KOPT-K1 (cell line): ENCODE measurements around the gene CNTNAP2.
"Not testable (repeated sequence)": the region's sequence is repeated elsewhere in the genome, so short reads cannot be mapped to it uniquely, and the experiment has no call there.

Experiments used
- H3K27ac ChIP-seq: fragments of 200-600 bp; sonication (generic); 2 replicates; pipeline ENCODE4 v1.5.1; 2016; ENCODE audit warnings: antibody characterized with exemption, mild to moderate bottlenecking, low read depth, low read length; ENCODE audit not compliant: poor library complexity, severe bottlenecking
- H3K36me3 ChIP-seq: fragments of 200-600 bp; sonication (generic); 2 replicates; pipeline ENCODE4 v1.5.1; 2017; ENCODE audit warnings: antibody characterized with exemption, mild to moderate bottlenecking, low read length, moderate library complexity; ENCODE audit not compliant: insufficient read depth
- H3K9me3 ChIP-seq: fragments of 200-600 bp; sonication (generic); 2 replicates; pipeline ENCODE4 v1.5.1; 2017; ENCODE audit warnings: antibody characterized with exemption, low read length, mild to moderate bottlenecking; ENCODE audit not compliant: insufficient read depth, poor library complexity, severe bottlenecking

The CNTNAP2 gene

DNA sequence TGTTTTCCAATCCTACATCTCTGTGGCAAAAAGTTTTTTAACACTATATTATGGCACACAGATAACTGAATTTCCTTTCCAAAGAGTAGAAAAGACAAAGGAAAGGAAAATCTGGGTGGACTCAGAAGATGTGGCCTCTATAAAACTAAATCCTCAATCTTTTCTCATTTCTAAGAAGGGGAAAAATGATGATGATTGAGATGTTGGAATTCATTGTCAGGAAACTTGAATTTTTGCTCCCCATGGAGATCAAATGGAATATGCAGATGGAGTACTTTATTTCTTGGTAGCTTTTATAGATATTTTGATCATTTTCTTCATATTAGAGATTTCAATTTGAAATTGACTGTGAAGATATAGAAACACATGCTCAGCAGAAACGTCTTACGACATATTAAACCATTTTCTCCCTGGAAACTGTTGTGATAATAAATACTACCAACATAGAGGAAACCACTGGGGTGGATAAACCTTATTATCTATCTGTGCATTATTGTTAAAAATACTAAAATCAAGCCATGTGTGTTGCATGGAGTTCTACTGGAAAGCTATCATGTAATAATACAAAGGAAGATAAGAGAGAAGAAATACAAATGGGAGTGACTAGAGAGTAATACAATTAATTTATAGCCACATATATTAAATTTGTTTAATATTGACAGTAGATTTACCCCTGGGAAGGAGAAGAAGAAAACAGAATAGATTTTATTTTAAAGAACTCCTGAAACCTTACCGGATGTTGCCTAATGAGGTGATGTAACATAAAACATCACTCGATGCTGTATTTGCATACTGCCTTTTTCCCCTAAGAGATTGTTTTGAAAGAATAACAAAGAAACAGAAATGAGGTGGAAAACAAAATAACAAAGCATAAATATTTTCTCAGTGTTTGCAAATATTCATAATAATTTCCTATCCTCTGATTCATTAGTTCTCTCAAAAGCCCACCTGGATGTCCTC lies 1542.7 kb downstream of the CNTNAP2 start:
- Histone ChIP-seq H3K36me3 (no peaks in the 10 kb centered on the region), H3K9me3 (no peaks in the 10 kb centered on the region), H3K27ac (no peak overlapping the region)

DNA sequence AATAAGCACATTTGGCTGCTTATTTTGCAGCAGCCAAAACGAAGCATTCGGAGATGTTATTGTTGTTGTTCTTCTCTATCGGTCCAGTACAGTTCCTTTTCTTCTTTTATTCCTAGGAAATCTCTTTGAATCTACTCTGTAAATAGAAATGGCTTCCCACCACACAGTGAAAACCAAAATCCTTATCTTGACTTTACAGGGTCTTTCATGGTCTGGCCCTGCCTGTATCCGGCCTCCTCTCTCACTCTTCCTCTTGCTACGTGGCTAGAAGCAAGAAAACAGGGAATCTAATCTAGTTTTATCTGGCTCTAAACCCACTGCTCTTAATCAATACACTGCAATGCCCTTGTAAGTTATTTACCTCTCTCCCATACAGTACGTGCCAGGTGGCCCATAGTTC lies 1547.9 kb downstream of the CNTNAP2 start:
- Histone ChIP-seq H3K36me3 (no peaks in the 10 kb centered on the region), H3K9me3 (no peaks in the 10 kb centered on the region), H3K27ac (no peak overlapping the region)

DNA sequence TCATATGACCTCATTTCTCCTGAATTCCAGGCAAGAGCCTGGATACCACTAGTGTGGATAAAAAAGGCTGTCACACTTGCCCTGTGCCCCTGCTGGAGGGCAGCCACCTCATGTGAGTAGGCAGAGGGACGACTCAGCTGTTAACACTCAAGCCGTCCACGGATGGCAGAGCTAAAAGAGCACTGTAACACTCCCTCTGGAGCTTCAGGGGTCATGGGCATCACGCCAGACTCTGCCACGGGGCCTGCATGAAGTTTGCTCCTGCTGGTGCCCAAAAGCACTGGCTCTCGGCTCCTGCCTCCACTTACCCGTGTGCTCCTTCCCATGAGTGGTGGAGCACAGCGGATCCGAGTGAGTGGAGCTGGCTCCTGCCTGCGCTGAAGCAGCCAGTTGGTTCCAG lies 1554.2 kb downstream of the CNTNAP2 start:
- H3K9me3 ChIP-seq, result no peaks in the 10 kb centered on the region
- H3K27ac ChIP-seq, result no peak overlapping the region
- H3K36me3 ChIP-seq, result no peaks in the 10 kb centered on the region

DNA sequence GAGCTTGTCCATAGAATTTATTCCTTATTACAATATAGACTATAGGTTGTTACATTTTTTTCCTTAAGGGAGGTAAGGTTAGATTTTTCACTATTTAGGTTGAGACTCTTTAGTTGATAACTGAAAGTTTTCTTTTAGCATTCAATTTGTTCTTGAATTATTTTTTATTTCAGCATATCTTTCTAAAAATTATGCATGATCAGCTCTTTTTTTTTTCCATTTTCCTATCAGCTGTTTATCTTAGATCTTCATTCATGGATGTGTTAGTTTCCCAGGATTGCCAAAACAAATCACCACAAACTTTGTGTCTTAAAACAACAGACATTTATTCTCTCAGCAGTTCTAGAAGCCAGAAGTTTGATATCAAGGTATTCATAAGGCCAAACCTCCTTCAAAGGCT lies 1558.1 kb downstream of the CNTNAP2 start:
- no peak overlapping the region for H3K27ac ChIP-seq
- H3K36me3 ChIP-seq, result no peaks in the 10 kb centered on the region

DNA sequence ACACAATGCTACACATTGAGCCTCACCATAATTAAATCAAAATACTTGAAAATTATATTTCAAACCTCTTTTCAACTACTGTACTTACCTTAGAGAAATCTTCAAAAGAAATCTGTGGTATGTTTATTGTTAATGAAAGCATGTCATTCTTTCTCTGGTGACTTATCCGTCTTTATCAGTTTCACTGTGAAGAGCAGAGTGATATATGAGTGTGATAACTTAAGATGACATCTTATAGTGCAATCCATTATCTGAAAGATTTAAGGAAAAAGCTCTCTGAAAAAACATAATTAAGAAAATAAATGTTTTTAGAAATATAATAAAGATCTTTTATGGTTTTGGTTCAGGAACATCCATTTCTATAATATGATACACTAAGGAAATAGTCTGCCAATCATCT lies 1562.3 kb downstream of the CNTNAP2 start:
- Histone ChIP-seq H3K36me3 (no peaks in the 10 kb centered on the region), H3K9me3 (no peaks in the 10 kb centered on the region), H3K27ac (no peak overlapping the region)

More for the DNA sequence above, 1558.1 kb downstream of the CNTNAP2 start:
- no peaks in the 10 kb centered on the region for H3K9me3 ChIP-seq

DNA sequence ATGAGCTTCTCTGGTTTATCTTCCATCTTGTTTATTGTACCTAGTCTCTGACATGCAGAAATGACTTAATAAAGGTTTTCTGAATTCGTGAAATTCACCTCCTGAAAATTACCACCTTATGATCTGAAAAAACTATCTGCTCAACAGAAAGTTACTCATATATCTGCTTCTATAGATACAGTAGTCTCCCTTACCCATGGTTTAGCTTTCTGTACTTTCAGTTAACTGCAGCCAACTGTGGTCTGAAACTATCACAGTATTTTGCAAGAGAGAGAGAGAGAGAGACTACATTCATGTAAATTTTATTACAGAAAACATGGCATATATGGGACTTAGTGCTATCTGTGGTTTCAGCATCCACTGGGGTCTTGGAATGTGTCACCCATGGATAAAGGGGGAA lies 1564.9 kb downstream of the CNTNAP2 start:
- H3K9me3 ChIP-seq, result no peaks in the 10 kb centered on the region
- H3K36me3 ChIP-seq, result no peaks in the 10 kb centered on the region
- H3K27ac ChIP-seq, result no peak overlapping the region

DNA sequence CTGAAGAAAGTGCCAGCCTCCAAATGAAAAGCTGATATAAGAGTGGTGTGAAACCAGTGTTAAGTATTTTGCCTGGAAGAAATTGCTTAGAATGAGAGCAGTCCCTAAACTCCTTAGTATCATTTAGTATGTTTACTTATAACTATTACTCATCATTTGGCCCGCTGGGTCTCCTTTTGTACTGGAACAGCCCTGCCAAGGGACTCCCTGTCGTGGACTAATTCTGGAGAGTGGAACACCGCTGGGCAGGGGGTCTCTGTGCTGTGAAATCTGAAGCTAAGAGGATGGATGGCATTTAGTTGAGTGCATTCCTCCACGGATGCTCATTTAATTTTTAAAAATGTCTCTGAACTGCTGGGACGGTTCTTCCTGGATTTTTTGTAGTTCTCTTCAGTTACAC lies 1584.1 kb downstream of the CNTNAP2 start:
- Histone ChIP-seq H3K36me3 (no peaks in the 10 kb centered on the region), H3K9me3 (no peaks in the 10 kb centered on the region), H3K27ac (no peak overlapping the region)

DNA sequence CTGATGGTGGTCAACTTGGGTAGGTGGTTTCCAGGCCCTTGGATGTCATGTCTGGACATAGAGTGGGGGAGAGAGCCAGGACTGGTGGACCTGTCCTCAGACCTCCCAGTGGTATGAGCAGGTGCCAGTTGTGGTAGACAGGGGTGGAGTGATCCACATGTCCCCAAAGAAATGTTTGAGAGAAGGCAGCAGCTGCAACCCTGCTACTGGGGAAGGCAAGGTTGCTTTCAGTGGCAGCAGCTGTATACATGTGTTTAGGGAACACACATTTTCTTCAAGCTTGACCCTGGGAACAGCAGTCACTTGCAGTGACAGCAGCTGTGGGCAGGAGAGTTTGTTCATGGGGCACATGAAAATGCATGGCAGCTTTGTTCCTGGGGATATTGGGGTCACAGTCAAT lies 1591.3 kb downstream of the CNTNAP2 start:
- H3K9me3 ChIP-seq, result peaks cover 12% of the 10 kb centered on the region
- no peaks in the 10 kb centered on the region for H3K36me3 ChIP-seq
- no peak overlapping the region for H3K27ac ChIP-seq

DNA sequence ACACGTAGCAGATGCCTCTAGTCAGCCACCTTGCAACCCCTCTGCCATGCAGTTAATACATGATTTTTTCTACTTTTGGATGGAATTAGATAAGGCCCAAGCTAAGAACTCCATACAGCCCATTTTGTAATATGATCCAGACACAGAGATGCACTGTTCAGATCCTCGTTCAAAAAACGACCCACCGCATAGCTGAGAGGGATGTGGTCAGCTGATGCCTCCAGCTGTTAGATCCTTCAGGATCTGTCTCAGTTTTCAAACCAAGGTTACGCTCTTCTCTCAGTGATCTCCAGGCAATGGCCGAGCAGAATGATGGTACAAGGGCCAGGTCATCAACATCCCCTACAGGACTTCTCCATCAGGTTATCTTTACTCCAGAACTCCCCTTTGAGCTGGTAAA lies 1592.3 kb downstream of the CNTNAP2 start:
- peaks cover 12% of the 10 kb centered on the region for H3K9me3 ChIP-seq
- no peaks in the 10 kb centered on the region for H3K36me3 ChIP-seq
- no peak overlapping the region for H3K27ac ChIP-seq

DNA sequence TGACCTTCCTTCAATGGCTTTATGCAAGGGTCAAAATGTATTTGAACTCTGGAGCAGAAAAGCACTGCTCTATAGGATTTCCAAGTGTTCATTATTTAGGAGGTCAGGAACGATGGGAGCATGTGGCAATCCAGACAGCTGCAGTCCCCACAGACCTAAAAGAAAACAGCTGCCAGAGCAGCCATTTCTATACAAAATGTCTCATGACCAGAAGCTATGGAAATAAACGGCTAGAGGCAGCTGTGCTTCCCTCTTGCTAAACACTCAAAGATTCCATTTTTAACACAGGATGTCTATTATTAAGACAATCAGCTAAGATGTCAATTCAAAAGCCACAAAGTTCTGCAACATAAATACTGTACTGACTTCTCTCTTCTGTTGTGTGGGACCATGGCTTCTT lies 1594.8 kb downstream of the CNTNAP2 start:
- H3K9me3 ChIP-seq, result peaks cover 12% of the 10 kb centered on the region
- H3K36me3 ChIP-seq, result no peaks in the 10 kb centered on the region
- H3K27ac ChIP-seq, result no peak overlapping the region

DNA sequence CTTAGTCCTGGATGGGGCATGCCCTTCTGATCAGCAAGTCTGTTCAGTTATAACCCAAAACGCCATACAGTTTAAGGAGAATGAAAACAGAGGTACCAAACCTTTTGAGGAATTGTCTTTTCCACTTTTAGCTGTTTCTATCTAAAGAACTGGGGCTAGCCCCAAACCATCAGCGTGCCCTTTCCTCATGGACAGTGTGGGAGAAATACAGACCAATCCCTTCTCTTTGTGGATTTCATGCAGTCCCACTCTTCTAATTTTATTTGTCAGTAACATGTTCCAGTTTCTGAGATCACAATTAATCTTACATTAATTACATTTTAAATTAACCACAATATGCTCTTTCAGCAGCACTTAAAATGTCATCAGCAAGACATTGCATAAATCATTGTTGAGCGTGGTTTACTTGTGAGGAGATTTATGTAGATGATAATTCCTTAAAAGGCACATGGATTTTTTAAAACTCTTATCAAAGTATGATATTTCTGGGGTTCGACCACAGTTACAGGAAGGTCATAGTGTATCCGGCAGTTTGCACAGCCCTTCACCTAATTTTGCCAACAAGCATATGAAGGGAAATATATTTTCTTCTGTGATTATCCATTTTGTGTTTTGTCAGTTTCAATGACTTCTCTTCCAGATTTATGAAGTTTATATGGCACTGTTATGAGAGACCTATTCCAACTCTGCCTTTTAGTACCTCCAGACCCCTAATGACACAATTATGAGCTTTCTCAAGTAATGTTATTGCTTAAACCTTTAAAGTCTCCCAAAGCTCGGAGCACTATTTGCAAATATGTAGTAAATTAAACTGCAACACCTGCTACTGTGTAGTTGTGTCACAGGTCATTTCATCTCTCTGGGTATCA lies 1605.6 kb downstream of the CNTNAP2 start:
- Histone ChIP-seq H3K27ac (no peak overlapping the region), H3K36me3 (no peaks in the 10 kb centered on the region)

DNA sequence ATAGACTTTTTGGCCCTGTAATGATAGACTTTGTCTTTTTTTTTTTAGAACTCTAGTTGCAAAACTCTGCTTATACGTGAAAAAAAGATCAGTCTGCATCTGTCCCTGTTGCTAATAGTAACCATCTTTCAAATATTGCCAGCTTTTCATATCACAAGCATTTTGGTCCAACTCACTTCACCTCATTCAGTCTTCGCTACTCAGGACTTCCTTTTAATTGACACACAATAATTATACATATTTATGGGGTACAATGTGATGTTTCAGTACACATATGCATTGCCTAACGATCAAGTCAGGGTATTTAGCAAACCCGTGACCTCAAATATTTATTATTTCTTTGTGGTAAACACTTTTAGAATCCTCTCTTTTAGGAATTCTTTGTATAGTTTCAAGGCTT lies 1606.9 kb downstream of the CNTNAP2 start:
- no peaks in the 10 kb centered on the region for H3K9me3 ChIP-seq
- no peak overlapping the region for H3K27ac ChIP-seq
- H3K36me3 ChIP-seq, result no peaks in the 10 kb centered on the region

More for the DNA sequence above, 1605.6 kb downstream of the CNTNAP2 start:
- H3K9me3 ChIP-seq, result no peaks in the 10 kb centered on the region

DNA sequence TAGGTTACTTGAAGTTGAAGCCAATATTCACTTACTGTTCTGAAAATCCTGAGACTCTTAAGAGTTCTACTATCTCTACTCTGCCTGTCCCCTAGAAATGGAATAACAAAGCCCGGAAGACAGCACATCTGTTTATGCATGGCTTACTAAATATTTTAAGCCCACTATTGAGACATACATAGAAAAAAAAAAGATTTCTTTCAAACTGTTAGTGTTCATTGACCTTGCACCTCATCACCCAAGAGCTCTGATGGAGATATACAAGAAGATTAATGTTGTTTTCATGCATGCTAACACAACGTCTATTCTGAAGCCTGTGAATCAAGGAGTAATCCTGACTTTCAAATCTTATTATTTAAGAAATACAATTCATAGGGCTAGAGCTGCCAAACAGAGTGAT lies 1614.7 kb downstream of the CNTNAP2 start:
- Histone ChIP-seq H3K27ac (no peak overlapping the region), H3K9me3 (no peaks in the 10 kb centered on the region), H3K36me3 (no peaks in the 10 kb centered on the region)

DNA sequence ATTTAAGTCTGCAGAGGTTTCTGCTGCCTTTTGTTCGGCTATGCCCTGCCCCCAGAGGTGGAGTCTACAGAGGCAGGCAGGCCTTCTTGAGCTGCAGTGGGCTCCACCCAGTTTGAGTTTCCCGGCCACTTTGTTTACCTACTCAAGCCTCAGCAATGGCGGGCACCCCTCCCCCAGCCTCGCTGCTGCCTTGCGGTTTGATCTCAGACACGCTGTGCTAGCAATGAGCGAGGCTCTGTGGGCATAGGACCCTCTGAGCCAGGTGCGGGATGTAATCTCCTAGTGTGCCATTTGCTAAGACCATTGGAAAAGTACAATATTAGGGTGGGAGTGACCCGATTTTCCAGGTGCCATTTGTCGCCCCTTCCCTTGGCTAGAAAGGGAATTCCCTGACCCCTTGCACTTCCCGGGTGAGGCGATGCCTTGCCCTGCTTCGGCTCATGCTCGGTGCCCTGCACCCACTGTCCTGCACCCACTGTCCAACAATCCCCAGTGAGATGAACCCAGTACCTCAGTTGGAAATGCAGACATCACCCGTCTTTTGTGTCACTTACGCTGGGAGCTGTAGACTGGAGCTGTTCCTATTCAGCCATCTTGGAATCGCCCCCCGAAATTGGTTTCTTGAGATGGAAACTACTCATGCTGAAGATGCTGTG lies 1621.1 kb downstream of the CNTNAP2 start:
- H3K27ac ChIP-seq, H3K36me3 ChIP-seq, H3K9me3 ChIP-seq: not testable (repeated sequence)

DNA sequence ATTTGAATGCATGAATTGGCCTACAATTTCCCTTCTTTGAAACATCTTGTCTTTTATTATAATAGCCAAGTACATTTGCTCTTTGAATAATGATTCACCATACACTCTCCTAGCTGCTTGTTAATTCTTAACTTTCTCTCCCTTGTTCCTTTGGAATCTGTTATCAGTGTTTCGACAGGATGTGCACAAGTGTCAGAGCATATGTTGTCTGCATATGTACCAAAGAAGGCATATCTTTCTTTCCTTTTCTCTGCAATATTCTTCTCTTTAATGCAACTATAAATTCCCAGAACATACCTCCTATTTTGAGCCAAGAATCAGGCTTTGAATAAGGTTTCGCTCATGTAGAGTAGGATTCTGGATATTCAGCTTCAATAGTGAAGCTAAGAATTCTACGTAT lies 1625.7 kb downstream of the CNTNAP2 start:
- no peaks in the 10 kb centered on the region for H3K36me3 ChIP-seq
- H3K27ac ChIP-seq, result no peak overlapping the region
- H3K9me3 ChIP-seq, result no peaks in the 10 kb centered on the region
